Tibial nerve (tissue), 4 donors: ENCODE results near the gene BRINP2. TPM values are rescaled to one million over a fixed set of nuclear protein-coding genes. Genes with fewer than 3 reads are reported as not detected.

ENCODE experiments used
- DNase-seq, 2 donors: peaks; one replicate each; pipeline ENCODE4 v3.0.0-alpha.2; 2019; ENCODE audit warnings: low spot score in 2 of 2
- H3K27ac ChIP-seq, 4 donors: fragments of 200-600 bp; sonication (generic) in 3 of 4; one replicate each; pipeline ENCODE4 v1.5.1; 2017 to 2019; ENCODE audit warnings: mild to moderate bottlenecking in 1 of 4
- H3K27me3 ChIP-seq, 2 donors: fragments of 200-600 bp; sonication (generic) in 1 of 2; one replicate each; pipeline versions ENCODE4 v1.5.1 to v1.6.0; 2017 to 2019
- H3K36me3 ChIP-seq, 3 donors: fragments of 200-600 bp; sonication (generic); one replicate each; pipeline ENCODE4 v1.5.1; 2018 to 2019
- H3K4me1 ChIP-seq, 4 donors: fragments of 200-600 bp; sonication (generic) in 3 of 4; one replicate each; pipeline ENCODE4 v1.5.1; 2017 to 2019
- H3K4me3 ChIP-seq, 4 donors: fragments of 200-600 bp; sonication (generic) in 3 of 4; one replicate each; pipeline ENCODE4 v1.5.1; 2017 to 2019; ENCODE audit warnings: mild to moderate bottlenecking in 1 of 4, moderate library complexity in 1 of 4
- H3K9me3 ChIP-seq, 4 donors: fragments of 200-600 bp; sonication (generic) in 3 of 4; one replicate each; pipeline ENCODE4 v1.5.1; 2017 to 2019
- EP300 ChIP-seq, 2 donors: sonication (generic); formaldehyde crosslinking; IDR thresholded peaks; one replicate each; pipeline ENCODE4 v1.6.1; 2017; ENCODE audit warnings: antibody characterized with exemption in 2 of 2, mild to moderate bottlenecking in 1 of 2
- POLR2A ChIP-seq, 2 donors: fragments of 450-650 bp; IDR thresholded peaks; one replicate each; pipeline ENCODE4 v1.6.1; 2017; ENCODE audit warnings: antibody characterized with exemption in 2 of 2, mild to moderate bottlenecking in 2 of 2, moderate library complexity in 2 of 2
- WGBS, 2 donors: methylation state at CpG; one replicate each; pipeline ENCODE4 v1.1.5; 2018; 5-methylcytosine and 5-hydroxymethylcytosine counted together
- total RNA-seq, 4 donors: library from RNA; depleted of rRNA; stranded (reverse); fragments of >200 nt; gene quantifications; one replicate each; pipeline ENCODE4 v1.1.0, GENCODE V29; 2016
- TF ChIP-seq, protein P1 (sequence below), 5 experiments: fragments of 200-600 bp in 3 of 5; fragments of 450-650 bp in 2 of 5; sonication (generic) in 3 of 5; IDR thresholded peaks; one replicate each; pipeline ENCODE4 v1.5.1; 2016 to 2019; ENCODE audit warnings: antibody characterized with exemption in 5 of 5, mild to moderate bottlenecking in 3 of 5, moderate library complexity in 2 of 5

The BRINP2 gene
- total RNA-seq, 4 donors from 2014 or later: not detected

DNA sequence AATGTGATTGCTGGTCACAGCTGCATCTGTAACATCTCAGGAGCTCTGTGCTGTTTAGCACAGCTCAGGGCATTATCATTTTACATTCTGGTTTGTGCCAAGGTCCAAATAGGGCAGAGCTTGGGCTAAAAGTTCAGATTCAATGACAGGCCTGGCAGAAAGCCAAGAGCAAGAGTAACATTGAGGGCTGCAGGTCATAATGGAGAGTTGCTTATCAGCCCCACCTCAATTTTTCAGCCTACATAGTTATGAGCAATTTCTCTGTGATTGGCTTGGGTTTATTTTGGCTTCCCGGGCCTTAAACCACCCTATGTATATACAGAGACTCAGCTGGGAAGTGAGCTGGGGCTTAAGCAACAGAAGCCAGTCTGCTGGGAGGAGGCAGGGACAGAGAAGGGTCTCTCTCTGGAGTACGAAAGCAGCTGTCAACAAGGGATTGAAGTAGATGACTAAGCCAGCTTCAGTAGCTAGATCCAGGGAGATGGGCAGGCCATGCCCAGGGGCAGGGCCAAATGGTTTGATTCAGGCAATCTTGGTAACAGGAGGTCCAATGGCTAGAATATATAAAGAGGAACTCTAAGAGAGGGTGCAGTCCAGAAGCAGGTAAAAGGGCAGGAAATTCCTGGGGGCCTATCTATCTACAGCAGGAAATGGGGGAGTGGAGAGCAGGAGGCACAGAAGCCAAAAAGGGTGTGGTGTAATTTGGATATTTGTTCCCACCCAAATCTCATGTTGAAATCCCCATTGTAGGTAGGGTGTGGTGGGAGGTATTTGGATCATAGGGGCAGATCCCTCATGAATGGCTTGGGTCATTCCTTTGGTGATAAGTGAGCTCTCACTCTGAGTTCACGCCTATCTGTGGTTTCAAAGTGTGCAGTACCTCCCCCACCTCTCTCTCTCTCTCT, 49.0 kb downstream of the BRINP2 start:
- Histone ChIP-seq H3K4me3 (no peak overlapping the region), H3K27me3 (no peaks in the 10 kb centered on the region), H3K9me3 (peaks cover 0 to 25% (median 6%) of the 10 kb centered on the region in 4 donors), H3K36me3 (no peaks in the 10 kb centered on the region), H3K27ac (no peak overlapping the region), H3K4me1 (no peaks in the 10 kb centered on the region)
- DNase-seq: no peak
- no peak for TF ChIP-seq EP300 (IDR thresholded peaks at IDR 0.05)
- TF ChIP-seq, protein P1, sequence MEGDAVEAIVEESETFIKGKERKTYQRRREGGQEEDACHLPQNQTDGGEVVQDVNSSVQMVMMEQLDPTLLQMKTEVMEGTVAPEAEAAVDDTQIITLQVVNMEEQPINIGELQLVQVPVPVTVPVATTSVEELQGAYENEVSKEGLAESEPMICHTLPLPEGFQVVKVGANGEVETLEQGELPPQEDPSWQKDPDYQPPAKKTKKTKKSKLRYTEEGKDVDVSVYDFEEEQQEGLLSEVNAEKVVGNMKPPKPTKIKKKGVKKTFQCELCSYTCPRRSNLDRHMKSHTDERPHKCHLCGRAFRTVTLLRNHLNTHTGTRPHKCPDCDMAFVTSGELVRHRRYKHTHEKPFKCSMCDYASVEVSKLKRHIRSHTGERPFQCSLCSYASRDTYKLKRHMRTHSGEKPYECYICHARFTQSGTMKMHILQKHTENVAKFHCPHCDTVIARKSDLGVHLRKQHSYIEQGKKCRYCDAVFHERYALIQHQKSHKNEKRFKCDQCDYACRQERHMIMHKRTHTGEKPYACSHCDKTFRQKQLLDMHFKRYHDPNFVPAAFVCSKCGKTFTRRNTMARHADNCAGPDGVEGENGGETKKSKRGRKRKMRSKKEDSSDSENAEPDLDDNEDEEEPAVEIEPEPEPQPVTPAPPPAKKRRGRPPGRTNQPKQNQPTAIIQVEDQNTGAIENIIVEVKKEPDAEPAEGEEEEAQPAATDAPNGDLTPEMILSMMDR (IDR thresholded peaks at IDR 0.05): no peak
- no peak for TF ChIP-seq POLR2A (IDR thresholded peaks at IDR 0.05)
- 75 to 78% methylated on average over 3 of the region's 3 CpGs for WGBS, 2 donors

DNA sequence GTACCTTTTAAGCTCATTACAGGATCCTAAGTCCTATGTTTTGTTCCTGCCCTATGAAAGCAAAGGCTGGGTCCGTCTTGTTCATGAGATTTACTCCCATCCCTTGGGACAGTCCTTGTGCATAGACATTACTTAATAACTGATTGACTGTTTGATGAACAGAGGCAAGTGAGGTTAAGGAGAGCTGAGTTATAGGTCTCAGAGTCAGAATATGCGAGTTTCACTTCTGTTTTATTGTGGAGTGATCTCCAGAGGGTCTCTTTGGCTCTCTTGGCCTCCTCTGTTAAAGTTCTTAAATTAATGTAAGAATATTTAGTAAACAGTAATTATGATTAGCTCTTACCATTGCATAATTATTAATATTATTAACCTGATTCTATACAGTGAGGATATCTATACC, 52.6 kb downstream of the BRINP2 start:
- H3K36me3 ChIP-seq: no peaks in the 10 kb centered on the region
- H3K27me3 ChIP-seq: no peaks in the 10 kb centered on the region
- 73 to 86% methylated on average over 2 of the region's 2 CpGs for WGBS, 2 donors
- no peaks in the 10 kb centered on the region for H3K9me3 ChIP-seq
- H3K4me1 ChIP-seq: peaks cover 0 to 3% (median 0%) of the 10 kb centered on the region in 4 donors
- H3K27ac ChIP-seq: no peak overlapping the region
- DNase-seq: no peak
- H3K4me3 ChIP-seq: no peak overlapping the region
- TF ChIP-seq EP300 (IDR thresholded peaks at IDR 0.05) (no peak), POLR2A (IDR thresholded peaks at IDR 0.05) (no peak)
- TF ChIP-seq, protein P1 (IDR thresholded peaks at IDR 0.05): no peak

DNA sequence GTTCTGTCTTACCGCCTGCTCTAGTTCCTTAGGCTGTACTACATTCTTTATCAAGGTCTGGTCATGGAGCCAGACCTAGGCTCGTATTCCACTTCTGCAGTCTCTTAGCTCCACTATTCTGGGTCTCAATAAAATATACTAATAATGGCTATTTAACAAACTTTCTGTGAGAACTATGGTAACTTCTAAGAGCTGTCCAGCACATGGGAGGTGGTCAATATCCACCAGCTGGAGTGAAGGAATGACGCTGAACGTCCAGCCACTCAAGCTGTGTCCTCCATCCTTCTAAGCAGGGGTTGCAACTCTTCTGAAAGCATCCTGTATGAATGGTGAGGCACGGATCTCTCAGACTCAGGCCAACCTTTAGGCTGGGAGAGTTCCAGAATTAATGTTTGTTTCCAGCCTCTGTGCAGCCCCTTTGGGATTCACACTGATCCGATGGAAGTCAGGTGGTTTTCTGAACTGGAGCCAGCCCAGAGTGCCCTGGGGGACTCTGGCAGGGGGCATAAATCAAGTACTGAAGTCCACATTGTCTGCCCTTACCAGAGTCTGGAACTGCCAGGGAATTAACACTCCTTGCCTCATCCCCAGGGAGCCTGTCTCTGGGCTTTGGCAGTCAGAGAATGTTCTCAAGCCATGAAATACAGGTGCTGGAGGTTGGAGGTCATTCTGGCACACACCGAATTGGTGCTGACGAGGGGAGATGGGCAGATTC, 57.4 kb downstream of the BRINP2 start:
- 56 to 65% methylated on average over 8 of the region's 8 CpGs for WGBS, 2 donors
- no peaks in the 10 kb centered on the region for H3K9me3 ChIP-seq
- no peaks in the 10 kb centered on the region for H3K27me3 ChIP-seq
- H3K36me3 ChIP-seq: no peaks in the 10 kb centered on the region
- TF ChIP-seq POLR2A (IDR thresholded peaks at IDR 0.05): no peak
- no peak overlapping the region for H3K27ac ChIP-seq
- H3K4me3 ChIP-seq: no peak overlapping the region
- DNase-seq: no peak
- H3K4me1 ChIP-seq: peaks cover 0 to 4% (median 0%) of the 10 kb centered on the region in 4 donors

DNA sequence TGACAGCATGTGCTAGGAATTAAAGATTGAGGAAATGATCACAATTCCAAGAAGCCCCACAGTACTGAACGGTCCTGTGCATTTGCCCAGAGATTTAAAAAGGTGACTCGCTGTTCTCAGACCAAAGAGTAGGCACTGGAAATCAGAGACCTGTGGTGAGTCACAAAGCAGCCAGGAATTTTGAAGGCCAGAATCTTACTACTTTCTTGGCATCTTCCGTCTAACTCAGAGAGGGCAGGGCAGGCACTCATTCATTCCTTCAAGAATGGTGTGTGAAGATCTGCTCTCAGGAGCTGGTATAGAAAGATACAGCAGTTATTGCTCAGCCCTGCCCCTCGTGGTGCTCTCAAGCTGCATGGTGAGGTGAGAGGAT, 57.9 kb downstream of the BRINP2 start:
- no peaks in the 10 kb centered on the region for H3K36me3 ChIP-seq
- WGBS, 2 donors: 63 to 76% methylated on average over 4 of the region's 4 CpGs
- peaks cover 0 to 4% (median 0%) of the 10 kb centered on the region in 4 donors for H3K4me1 ChIP-seq
- TF ChIP-seq, protein P1 (IDR thresholded peaks at IDR 0.05): no peak
- no peak for TF ChIP-seq EP300 (IDR thresholded peaks at IDR 0.05)
- TF ChIP-seq POLR2A (IDR thresholded peaks at IDR 0.05): no peak
- H3K27ac ChIP-seq: no peak overlapping the region
- no peak overlapping the region for H3K4me3 ChIP-seq
- H3K9me3 ChIP-seq: no peaks in the 10 kb centered on the region
- no peaks in the 10 kb centered on the region for H3K27me3 ChIP-seq
- DNase-seq: no peak

DNA sequence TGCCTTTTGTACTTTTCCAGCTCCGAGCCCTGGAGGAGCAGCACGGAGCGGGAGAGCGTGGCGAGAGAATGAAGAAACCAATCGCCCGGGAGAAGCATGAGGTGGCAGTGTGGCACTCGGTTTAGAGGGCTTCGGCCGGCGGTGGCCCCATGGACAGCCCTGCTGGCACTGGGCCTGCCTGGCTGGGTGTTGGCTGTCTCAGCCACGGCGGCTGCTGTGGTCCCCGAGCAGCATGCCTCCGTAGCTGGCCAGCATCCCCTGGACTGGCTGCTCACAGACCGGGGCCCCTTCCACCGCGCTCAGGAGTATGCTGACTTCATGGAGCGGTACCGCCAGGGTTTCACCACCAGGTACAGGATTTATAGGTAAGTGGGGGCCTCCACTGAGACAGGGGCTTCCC, 59.0 kb downstream of the BRINP2 start:
- no peaks in the 10 kb centered on the region for H3K36me3 ChIP-seq
- WGBS, 2 donors: 83 to 94% methylated on average over 17 to 18 of the region's 20 CpGs
- H3K27me3 ChIP-seq: no peaks in the 10 kb centered on the region
- no peak for DNase-seq
- no peak overlapping the region for H3K27ac ChIP-seq
- H3K9me3 ChIP-seq: no peaks in the 10 kb centered on the region
- peaks cover 0 to 4% (median 0%) of the 10 kb centered on the region in 4 donors for H3K4me1 ChIP-seq
- H3K4me3 ChIP-seq: no peak overlapping the region
- TF ChIP-seq, protein P1 (IDR thresholded peaks at IDR 0.05): no peak
- no peak for TF ChIP-seq EP300 (IDR thresholded peaks at IDR 0.05)
- no peak for TF ChIP-seq POLR2A (IDR thresholded peaks at IDR 0.05)
